Thyroid gland (tissue), 4 donors: ENCODE data around the gene PTGDS.

Experiments
- POLR2A ChIP-seq, 2 donors: fragments of 450-650 bp; IDR thresholded peaks; one replicate each; pipeline ENCODE4 v1.6.1; 2017; ENCODE audit warnings: antibody characterized with exemption in 2 of 2, mild to moderate bottlenecking in 2 of 2, moderate library complexity in 1 of 2
- TF ChIP-seq, protein P1 (sequence below), 6 experiments: fragments of 200-600 bp in 3 of 6; fragments of 450-650 bp in 3 of 6; sonication (generic) in 3 of 6; IDR thresholded peaks; one replicate each; pipeline ENCODE4 v1.5.1; 2016 to 2019; ENCODE audit warnings: antibody characterized with exemption in 6 of 6, mild to moderate bottlenecking in 2 of 6, inconsistent platforms in 1 of 6, moderate library complexity in 1 of 6

DNA sequence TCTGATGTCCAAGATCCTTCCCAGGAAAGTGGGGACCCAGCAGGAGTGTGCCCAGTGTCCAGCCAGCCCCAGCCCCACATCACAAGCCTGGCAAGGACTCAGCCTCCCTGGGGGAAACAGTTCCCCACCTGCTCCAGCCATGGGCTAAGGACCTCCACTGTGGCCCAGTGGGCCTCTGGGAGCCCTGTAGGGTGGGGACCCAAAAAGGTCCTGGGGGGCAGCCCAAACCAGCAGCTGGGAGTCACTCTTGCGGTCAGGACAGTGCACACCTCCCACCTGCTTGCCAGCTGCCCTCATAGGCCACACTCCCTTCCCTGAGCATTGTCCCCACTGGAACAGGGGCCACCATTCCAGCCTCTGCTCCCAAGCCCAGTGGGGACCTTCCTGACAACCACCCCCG lies 49.1 kb downstream of the PTGDS start:
- TF ChIP-seq POLR2A (IDR thresholded peaks at IDR 0.05): no peak
- TF ChIP-seq, protein P1, sequence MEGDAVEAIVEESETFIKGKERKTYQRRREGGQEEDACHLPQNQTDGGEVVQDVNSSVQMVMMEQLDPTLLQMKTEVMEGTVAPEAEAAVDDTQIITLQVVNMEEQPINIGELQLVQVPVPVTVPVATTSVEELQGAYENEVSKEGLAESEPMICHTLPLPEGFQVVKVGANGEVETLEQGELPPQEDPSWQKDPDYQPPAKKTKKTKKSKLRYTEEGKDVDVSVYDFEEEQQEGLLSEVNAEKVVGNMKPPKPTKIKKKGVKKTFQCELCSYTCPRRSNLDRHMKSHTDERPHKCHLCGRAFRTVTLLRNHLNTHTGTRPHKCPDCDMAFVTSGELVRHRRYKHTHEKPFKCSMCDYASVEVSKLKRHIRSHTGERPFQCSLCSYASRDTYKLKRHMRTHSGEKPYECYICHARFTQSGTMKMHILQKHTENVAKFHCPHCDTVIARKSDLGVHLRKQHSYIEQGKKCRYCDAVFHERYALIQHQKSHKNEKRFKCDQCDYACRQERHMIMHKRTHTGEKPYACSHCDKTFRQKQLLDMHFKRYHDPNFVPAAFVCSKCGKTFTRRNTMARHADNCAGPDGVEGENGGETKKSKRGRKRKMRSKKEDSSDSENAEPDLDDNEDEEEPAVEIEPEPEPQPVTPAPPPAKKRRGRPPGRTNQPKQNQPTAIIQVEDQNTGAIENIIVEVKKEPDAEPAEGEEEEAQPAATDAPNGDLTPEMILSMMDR (IDR thresholded peaks at IDR 0.05): no peak
